ENCODE data around the gene MINDY4. TPM values are rescaled to one million over a fixed set of nuclear protein-coding genes. Genes with fewer than 3 reads are reported as not detected.

The MINDY4 gene
- total RNA-seq, 4 donors from 2014 or later: 8.4 to 31.1 (median 20.2) TPM

DNA sequence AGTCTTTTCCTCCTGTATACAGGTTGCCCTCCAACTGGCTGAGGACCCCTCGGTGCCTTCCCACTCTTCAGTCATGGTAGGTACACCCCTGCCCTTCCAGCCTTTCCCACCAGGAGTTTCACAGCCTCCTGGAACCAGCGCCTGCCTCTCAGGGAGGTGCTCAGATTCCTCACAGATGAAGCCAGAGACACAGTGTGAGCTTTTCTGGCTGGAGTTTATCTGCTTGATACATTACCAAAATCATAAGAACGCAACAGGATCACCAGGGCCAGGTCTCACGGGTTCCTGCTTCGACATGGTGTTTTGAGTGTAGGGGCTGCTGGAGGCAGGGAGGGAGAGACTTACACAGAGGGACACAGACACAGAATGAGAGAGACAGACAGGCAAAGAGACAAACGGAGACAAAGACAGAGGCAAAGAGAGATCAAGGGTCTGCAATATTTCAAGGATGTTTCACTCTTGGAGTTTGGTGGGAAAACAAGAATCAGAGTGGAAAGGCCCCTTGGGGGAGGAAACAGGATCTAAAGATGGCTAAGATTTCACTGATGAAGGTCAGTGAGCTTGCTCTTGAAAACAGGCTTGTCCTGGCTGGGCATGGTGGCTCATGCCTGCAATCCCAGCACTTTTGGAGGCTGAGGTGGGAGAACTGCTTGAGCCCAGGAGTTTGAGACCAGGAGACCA is 25.8 kb upstream of the MINDY4 start:
- Histone ChIP-seq H3K4me3 (no peak overlapping the region), H3K27me3 (no peaks in the 10 kb centered on the region), H3K9me3 (no peaks in the 10 kb centered on the region), H3K4me1 (peaks cover 14 to 23% (median 16%) of the 10 kb centered on the region in 4 donors), H3K27ac (replicated peaks in 1 of 4) (no peak overlapping the region), H3K36me3 (no peaks in the 10 kb centered on the region)
- intact Hi-C loops (cut with DNase I): no loop called here
- DNase-seq (ENCODE audit: extremely low spot score): no peak
- WGBS: 64% methylated on average over 6 of the region's 6 CpGs
- TF ChIP-seq POLR2A (IDR thresholded peaks at IDR 0.05; ENCODE audit: low read depth): no peak
- TF ChIP-seq CTCF (IDR thresholded peaks at IDR 0.05): no peak
- no peak for TF ChIP-seq POLR2AphosphoS5 (IDR thresholded peaks at IDR 0.05)
- TF ChIP-seq EP300 (IDR thresholded peaks at IDR 0.05): no peak

DNA sequence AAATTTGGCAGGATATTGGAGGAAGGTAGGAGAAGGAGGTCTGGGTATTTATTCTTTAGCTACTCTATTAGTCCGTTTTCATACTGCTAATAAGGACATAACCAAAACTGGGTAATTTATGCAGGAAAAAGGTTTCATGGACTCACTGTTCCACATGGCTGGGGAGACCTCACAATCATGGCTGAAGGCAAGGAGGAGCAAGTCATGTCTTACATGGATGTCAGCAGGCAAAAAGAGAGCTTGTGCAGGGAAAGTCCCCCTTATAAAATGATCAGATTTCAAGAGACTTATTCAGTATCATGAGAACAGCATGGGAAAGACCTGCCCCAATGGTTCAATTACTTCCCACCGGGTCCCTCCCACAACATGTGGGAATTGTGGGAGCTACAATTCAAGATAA is 21.2 kb upstream of the MINDY4 start:
- no peak for DNase-seq (ENCODE audit: extremely low spot score)
- Histone ChIP-seq H3K4me3 (no peak overlapping the region), H3K27ac (replicated peaks in 1 of 4) (peak overlapping the region; percentile 80 to 89 (median 88)), H3K9me3 (no peaks in the 10 kb centered on the region), H3K4me1 (peaks cover 46 to 61% (median 57%) of the 10 kb centered on the region in 4 donors), H3K27me3 (no peaks in the 10 kb centered on the region), H3K36me3 (peaks cover 0 to 7% (median 0%) of the 10 kb centered on the region in 4 donors)
- WGBS: 84% methylated on average over 2 of the region's 2 CpGs
- TF ChIP-seq POLR2AphosphoS5 (IDR thresholded peaks at IDR 0.05) (no peak), EP300 (IDR thresholded peaks at IDR 0.05) (no peak), POLR2A (IDR thresholded peaks at IDR 0.05; ENCODE audit: low read depth) (no peak), CTCF (IDR thresholded peaks at IDR 0.05) (no peak)
- intact Hi-C loops (cut with DNase I): loop anchor here (5.0 kb wide), 1 partner anchor 42 kb away; no protein-coding TSS in a partner anchor

GRCh38 chr7:30750683-30751650 is 20.2 kb upstream of the MINDY4 start:
- Histone ChIP-seq H3K9me3 (no peaks in the 10 kb centered on the region), H3K36me3 (peaks cover 0 to 14% (median 3%) of the 10 kb centered on the region in 4 donors), H3K27ac (replicated peaks in 1 of 4) (peak overlapping the region; percentile 80 to 89 (median 88)), H3K4me1 (peaks cover 55 to 67% (median 66%) of the 10 kb centered on the region in 4 donors), H3K4me3 (peak overlapping the region; percentile 57 to 67 (median 62)), H3K27me3 (no peaks in the 10 kb centered on the region)
- intact Hi-C loops (cut with DNase I): loop anchor here (5.0 kb wide), 1 partner anchor 41 kb away; no protein-coding TSS in a partner anchor
- 48% methylated on average over 9 of the region's 16 CpGs for WGBS
- peak; percentile 72 to 76 for TF ChIP-seq POLR2AphosphoS5 (IDR thresholded peaks at IDR 0.05)
- TF ChIP-seq POLR2A (IDR thresholded peaks at IDR 0.05; ENCODE audit: low read depth): no peak
- no peak for TF ChIP-seq EP300 (IDR thresholded peaks at IDR 0.05)
- TF ChIP-seq CTCF (IDR thresholded peaks at IDR 0.05): no peak
- no peak for DNase-seq (ENCODE audit: extremely low spot score)

- Histone ChIP-seq H3K9me3 (no peaks in the 10 kb centered on the region), H3K27ac (replicated peaks in 1 of 4) (peak within 1 kb of the TSS; percentile 80 to 89 (median 88)), H3K4me3 (peak within 1 kb of the TSS; percentile 57 to 67 (median 62)), H3K27me3 (no peaks in the 10 kb centered on the region), H3K36me3 (peaks cover 0 to 14% (median 3%) of the 10 kb centered on the region in 4 donors), H3K4me1 (peaks cover 59 to 74% (median 72%) of the 10 kb centered on the region in 4 donors)
- 32% methylated on average over 5 of the region's 6 CpGs for WGBS
- intact Hi-C loops (cut with DNase I): loop anchor here (5.0 kb wide), 1 partner anchor 41 kb away; no protein-coding TSS in a partner anchor
- TF ChIP-seq POLR2A (IDR thresholded peaks at IDR 0.05; ENCODE audit: low read depth): no peak
- no peak for TF ChIP-seq EP300 (IDR thresholded peaks at IDR 0.05)
- no peak for TF ChIP-seq CTCF (IDR thresholded peaks at IDR 0.05)
- TF ChIP-seq POLR2AphosphoS5 (IDR thresholded peaks at IDR 0.05): peak; percentile 64 to 71
- no peak for DNase-seq (ENCODE audit: extremely low spot score)
Measured at GRCh38 chr7:30751696-30752273, 19.4 kb upstream of the MINDY4 start, which contains the start of gene INMT. Gene INMT, plus strand, starts transcription at chr7:30752135. Its CDS starts 16 bp downstream, at chr7:30752151.
